C4-2B (cell line): ENCODE data around the gene SHANK1.

Experiments
- H3K27ac ChIP-seq: fragments of 450-650 bp; 2 replicates; pipeline ENCODE4 v1.5.1; 2017
- CTCF ChIP-seq: fragments of 450-650 bp; conservative IDR thresholded peaks from 2 replicates; pipeline ENCODE4 v1.5.1; 2017; ENCODE audit warnings: mild to moderate bottlenecking
- ZFX ChIP-seq: fragments of 450-650 bp; IDR thresholded peaks from 2 replicates; pipeline ENCODE4 v1.6.1; 2017

Gene SHANK1

GRCh38 chr19:50713556-50714236, 5.9 kb downstream of the SHANK1 start:
- no peak overlapping the region for H3K27ac ChIP-seq
- TF ChIP-seq CTCF (no peak), ZFX (no peak)

GRCh38 chr19:50712833-50713232, 6.8 kb downstream of the SHANK1 start:
- no peak for TF ChIP-seq ZFX
- TF ChIP-seq CTCF: no peak
- H3K27ac ChIP-seq: no peak overlapping the region

GRCh38 chr19:50711805-50712204, 7.8 kb downstream of the SHANK1 start:
- TF ChIP-seq CTCF (no peak), ZFX (no peak)
- H3K27ac ChIP-seq: no peak overlapping the region

GRCh38 chr19:50711196-50711595, 8.4 kb downstream of the SHANK1 start:
- TF ChIP-seq ZFX (no peak), CTCF (no peak)
- H3K27ac ChIP-seq: no peak overlapping the region

GRCh38 chr19:50710612-50711011, 9.0 kb downstream of the SHANK1 start:
- TF ChIP-seq CTCF: no peak
- TF ChIP-seq ZFX: no peak
- H3K27ac ChIP-seq: no peak overlapping the region

- no peak for TF ChIP-seq ZFX
- TF ChIP-seq CTCF: no peak; the same call in 1 of the 2 replicates
These were observed 9.5 kb downstream of the SHANK1 start for GRCh38 chr19:50710094-50710493.

GRCh38 chr19:50708179-50708879, 11.3 kb downstream of the SHANK1 start:
- H3K27ac ChIP-seq: no peak overlapping the region
- TF ChIP-seq ZFX (no peak), CTCF (no peak)

More at GRCh38 chr19:50710094-50710493, 9.5 kb downstream of the SHANK1 start:
- no peak overlapping the region for H3K27ac ChIP-seq
